ENCODE measurements around the gene CDCA4. TPM values are rescaled to one million over a fixed set of nuclear protein-coding genes. Genes with fewer than 3 reads are reported as not detected.
A peak's percentile ranks its signal among the peaks of the same experiment; 100 is the strongest.

Gene CDCA4
- total and polyA plus RNA-seq, 7 experiments from 2014 or later: 8.0 to 47.8 (median 13.2) TPM

DNA sequence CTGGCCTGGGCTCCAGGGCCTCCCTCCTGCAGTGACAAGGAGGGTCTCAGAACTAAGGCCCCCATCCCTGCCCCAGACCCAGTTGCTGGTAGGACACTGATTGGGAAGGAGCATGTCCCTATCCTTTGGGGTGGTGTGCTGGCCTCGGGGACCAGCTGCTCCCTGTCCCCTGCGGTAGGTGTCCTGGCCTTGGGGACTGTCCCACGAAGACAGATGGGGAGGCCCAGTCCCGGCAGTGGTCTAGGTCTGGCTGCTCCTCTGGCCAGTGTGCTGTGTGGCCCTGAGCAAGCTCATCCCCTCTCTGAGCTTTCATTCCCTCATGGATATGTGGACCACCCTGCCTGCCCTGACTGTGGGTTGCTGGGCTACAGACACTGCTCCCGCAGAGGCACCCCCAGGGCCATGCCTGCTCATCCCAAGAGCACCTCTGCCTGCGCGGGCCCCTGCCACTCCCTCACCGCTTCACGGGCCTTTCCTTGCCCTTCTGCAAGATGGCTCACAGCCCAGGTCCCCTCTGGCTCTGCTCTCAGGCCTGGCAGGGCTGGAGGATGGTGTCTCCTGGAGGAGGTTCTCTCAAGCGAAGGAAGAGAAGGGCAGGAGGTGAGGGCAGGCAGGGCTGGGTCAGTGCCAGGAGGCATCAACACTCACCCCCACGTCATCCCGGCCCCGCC, 55.2 kb downstream of the CDCA4 start:
- no peaks in the 10 kb centered on the region for H3K4me1 ChIP-seq (ENCODE audit: control insufficient read depth in 2 of 2, insufficient read depth in 2 of 2, low read length in 2 of 2)
- Mint-ChIP-seq H3K9me3 (no peaks in the 10 kb centered on the region), H3K36me3 (no peaks in the 10 kb centered on the region), H3K4me1 (no peaks in the 10 kb centered on the region), H3K27ac (no peak overlapping the region), H3K4me3 (no peak overlapping the region), H3K27me3 (peaks cover 5 to 11% (median 8%) of the 10 kb centered on the region in 5 donors)
- no peaks in the 10 kb centered on the region for H3K9me3 ChIP-seq (ENCODE audit: control insufficient read depth in 2 of 3, low read length in 3 of 3)
- no peak overlapping the region for H3K27ac ChIP-seq (ENCODE audit: low read depth, low read length)
- POLR2A ChIA-PET: no interaction called here
- ATAC-seq (no peak), DNase-seq (peak in 1 of 9 donors; percentile 7)
- H3K4me3 ChIP-seq (ENCODE audit: low read length): no peak overlapping the region
- intact Hi-C loops (cut with micrococcal nuclease): no loop called here
- CTCF ChIA-PET: no interaction called here
- no peaks in the 10 kb centered on the region for H3K36me3 ChIP-seq (ENCODE audit: control insufficient read depth in 2 of 3, insufficient read depth in 3 of 3, low read length in 3 of 3)
- peaks cover 0 to 4% of the 10 kb centered on the region in 2 donors for H3K27me3 ChIP-seq (ENCODE audit: control insufficient read depth in 2 of 2, insufficient read depth in 2 of 2, low read length in 2 of 2)

DNA sequence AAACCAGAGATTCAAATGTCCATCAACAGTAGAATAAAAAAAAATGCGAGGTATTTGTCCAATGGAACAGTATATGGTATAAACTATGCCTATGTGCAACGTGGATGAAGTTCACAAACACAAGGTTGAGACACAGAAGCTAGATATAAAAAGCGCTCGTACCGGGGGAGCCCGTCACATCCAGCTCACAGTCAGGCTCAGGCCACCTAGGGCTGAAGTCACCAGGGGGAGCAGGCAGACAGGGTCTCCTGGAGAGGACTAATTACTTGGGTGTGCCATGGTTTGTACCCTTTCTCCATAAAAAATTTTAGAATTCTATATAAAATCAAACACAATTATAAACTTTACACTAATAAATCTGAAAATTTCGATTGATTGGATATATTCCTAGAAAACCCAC, 56.3 kb downstream of the CDCA4 start:
- intact Hi-C loops (cut with micrococcal nuclease): no loop called here
- Mint-ChIP-seq H3K27me3 (peaks cover 5 to 20% (median 8%) of the 10 kb centered on the region in 5 donors), H3K27ac (no peak overlapping the region), H3K36me3 (no peaks in the 10 kb centered on the region), H3K4me3 (no peak overlapping the region), H3K4me1 (no peaks in the 10 kb centered on the region), H3K9me3 (no peaks in the 10 kb centered on the region)
- DNase-seq: peak in 1 of 9 donors; percentile 2
- POLR2A ChIA-PET: no interaction called here
- H3K4me1 ChIP-seq (ENCODE audit: control insufficient read depth in 2 of 2, insufficient read depth in 2 of 2, low read length in 2 of 2): no peaks in the 10 kb centered on the region
- no peak overlapping the region for H3K4me3 ChIP-seq (ENCODE audit: low read length)
- ATAC-seq: no peak
- peaks cover 0 to 4% of the 10 kb centered on the region in 2 donors for H3K27me3 ChIP-seq (ENCODE audit: control insufficient read depth in 2 of 2, insufficient read depth in 2 of 2, low read length in 2 of 2)
- no peaks in the 10 kb centered on the region for H3K36me3 ChIP-seq (ENCODE audit: control insufficient read depth in 2 of 3, insufficient read depth in 3 of 3, low read length in 3 of 3)
- CTCF ChIA-PET: interaction anchor here (0.5 kb wide), 1 partner anchor 43 kb away, joined by 3 read pairs; no protein-coding TSS in a partner anchor
- no peaks in the 10 kb centered on the region for H3K9me3 ChIP-seq (ENCODE audit: control insufficient read depth in 2 of 3, low read length in 3 of 3)
- H3K27ac ChIP-seq (ENCODE audit: low read depth, low read length): no peak overlapping the region

Other genes starting within 250 kb of the CDCA4 start
- 100 to 1,000 TPM in 1 of 5 experiments, 10 to 100 TPM in 4; 70.4 to 131 (median 88.9) TPM for gene AKT1, start 225.3 kb downstream of the CDCA4 start, total RNA-seq
- 10 to 100 TPM in 1 of 2 donors, 1 to 10 TPM in 1; 6.8 to 12.3 TPM for gene AKT1, start 225.3 kb downstream of the CDCA4 start, polyA plus RNA-seq
- 10 to 100 TPM in 1 of 5 experiments, 1 to 10 TPM in 4; 3.5 to 11.3 (median 5.5) TPM for gene ZBTB42, start 220.0 kb downstream of the CDCA4 start, total RNA-seq
- 1 to 10 TPM; 2.1 TPM for gene ZBTB42, start 220.0 kb downstream of the CDCA4 start, polyA plus RNA-seq
- 1 to 10 TPM in 4 of 5 experiments, under 1 TPM in 1; 1.00 to 4.1 (median 2.5) TPM for gene CEP170B, start 155.8 kb downstream of the CDCA4 start, total RNA-seq
- gene CEP170B, start 155.8 kb downstream of the CDCA4 start, polyA plus RNA-seq: under 1 TPM; 0.05 TPM
- gene PLD4, start 96.2 kb downstream of the CDCA4 start, total RNA-seq: 10 to 100 TPM in 1 of 5 experiments, 1 to 10 TPM in 2, under 1 TPM in 2; 0.10 to 32.0 (median 1.2) TPM
- under 1 TPM in 1 of 2 donors, not detected in 1; 0.35 TPM for gene PLD4, start 96.2 kb downstream of the CDCA4 start, polyA plus RNA-seq
- gene AHNAK2, start 42.7 kb downstream of the CDCA4 start, total RNA-seq: under 1 TPM in 1 of 5 experiments, not detected in 4; 0.02 TPM
- gene AHNAK2, start 42.7 kb downstream of the CDCA4 start, polyA plus RNA-seq: not detected
- 1 to 10 TPM in 4 of 5 experiments, under 1 TPM in 1; 0.51 to 2.1 (median 1.3) TPM for gene CLBA1, start 35.3 kb downstream of the CDCA4 start, total RNA-seq
- under 1 TPM; 0.26 to 0.72 TPM for gene CLBA1, start 35.3 kb downstream of the CDCA4 start, polyA plus RNA-seq
- 10 to 100 TPM; 37.8 to 58.7 (median 45.2) TPM for gene GPR132, start 44.3 kb upstream of the CDCA4 start, total RNA-seq
- gene GPR132, start 44.3 kb upstream of the CDCA4 start, polyA plus RNA-seq: 10 to 100 TPM in 1 of 2 donors, 1 to 10 TPM in 1; 9.3 to 40.2 TPM
- gene JAG2, start 147.7 kb upstream of the CDCA4 start, total RNA-seq: 1 to 10 TPM in 3 of 5 experiments, under 1 TPM in 2; 0.27 to 5.7 (median 2.2) TPM
- under 1 TPM in 1 of 2 donors, not detected in 1; 0.21 TPM for gene JAG2, start 147.7 kb upstream of the CDCA4 start, polyA plus RNA-seq
- 10 to 100 TPM; 17.3 to 29.6 (median 20.6) TPM for gene NUDT14, start 160.2 kb upstream of the CDCA4 start, total RNA-seq
- 10 to 100 TPM; 17.4 to 20.1 TPM for gene NUDT14, start 160.2 kb upstream of the CDCA4 start, polyA plus RNA-seq
- 10 to 100 TPM; 30.8 to 43.0 (median 40.1) TPM for gene BTBD6, start 227.4 kb upstream of the CDCA4 start, total RNA-seq
- 1 to 10 TPM; 4.0 to 7.9 TPM for gene BTBD6, start 227.4 kb upstream of the CDCA4 start, polyA plus RNA-seq